Activated CD8-positive, alpha-beta memory T cell treated with anti-CD3 and anti-CD28 coated beads for 36 hours (primary cell): ENCODE results near the gene LENG8. TPM values are rescaled to one million over a fixed set of nuclear protein-coding genes. Genes with fewer than 3 reads are reported as not detected.

Source experiments
- CTCF ChIA-PET: fragments of 350-600 bp; sonication (Branson Sonifier 250); formaldehyde crosslinking; loops from one replicate; lab custom pipeline; 2021; ENCODE audit warnings: antibody characterized with exemption; lab: Charles Lee
- POLR2A ChIA-PET: fragments of 350-600 bp; sonication (Branson Sonifier 250); formaldehyde crosslinking; loops from one replicate; lab custom pipeline; 2021; ENCODE audit warnings: antibody characterized with exemption; lab: Charles Lee
- total RNA-seq, 2 experiments: library from RNA; stranded (reverse); gene quantifications; one replicate each; pipeline ENCODE4 v1.2.3, GENCODE V29; 2021

LENG8 gene
- total RNA-seq, 2 experiments from 2014 or later = 121 to 132 TPM

- ChIA-PET CTCF (no interaction called here), POLR2A (interaction anchor here (0.5 kb wide), 1 partner anchor 338 kb away, joined by 4 read pairs; no protein-coding TSS in a partner anchor)
Observed at GRCh38 chr19:54455786-54456422, 6.9 kb downstream of the LENG8 start.

GRCh38 chr19:54456423-54457373 is 7.7 kb downstream of the LENG8 start:
- ChIA-PET POLR2A (interaction anchor here (0.5 kb wide), 1 partner anchor 339 kb away, joined by 4 read pairs; no protein-coding TSS in a partner anchor), CTCF (no interaction called here)

GRCh38 chr19:54457773-54458647 is 9.0 kb downstream of the LENG8 start:
- ChIA-PET POLR2A (no interaction called here), CTCF (no interaction called here)

DNA sequence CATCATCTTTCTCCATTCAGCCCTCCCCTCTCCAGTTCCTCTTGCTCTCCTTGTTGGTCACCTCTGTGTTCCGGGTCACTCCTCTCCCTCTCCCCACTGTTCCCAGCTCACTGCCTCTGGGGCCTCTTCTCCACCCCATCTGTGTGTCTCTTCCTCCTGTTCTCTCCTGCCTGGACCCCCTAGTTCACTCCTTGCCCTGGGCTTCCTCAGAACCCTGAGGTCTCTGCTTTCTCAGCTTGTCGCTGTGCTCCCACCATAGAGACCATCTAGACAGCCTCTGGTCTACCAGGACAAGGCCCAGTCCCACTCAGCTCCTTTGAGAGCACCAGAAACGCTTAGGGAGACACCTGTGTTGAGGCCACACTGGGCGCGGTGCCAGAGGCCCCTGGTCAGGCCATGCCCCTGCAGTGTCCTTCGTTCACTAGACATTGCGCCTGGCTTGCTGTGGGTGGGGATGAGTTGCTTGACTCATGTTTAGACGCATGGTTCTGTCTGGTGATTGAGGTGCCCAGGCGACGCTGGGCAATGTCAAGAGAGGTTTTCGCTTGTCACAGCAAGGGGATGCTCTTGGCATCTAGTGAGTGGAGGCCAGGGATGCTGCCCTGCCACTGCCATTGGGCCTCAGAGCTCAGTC is 9.8 kb downstream of the LENG8 start:
- CTCF ChIA-PET = no interaction called here
- POLR2A ChIA-PET = interaction anchor here (4.2 kb wide), 1 partner anchor 10 kb away, joined by 17 read pairs; the partner anchor contains the start of gene LENG8

- POLR2A ChIA-PET = interaction anchor here (4.2 kb wide), 1 partner anchor 11 kb away, joined by 17 read pairs; the partner anchor contains the start of gene LENG8
- CTCF ChIA-PET = no interaction called here
Observed at GRCh38 chr19:54459282-54460229, 10.6 kb downstream of the LENG8 start.

DNA sequence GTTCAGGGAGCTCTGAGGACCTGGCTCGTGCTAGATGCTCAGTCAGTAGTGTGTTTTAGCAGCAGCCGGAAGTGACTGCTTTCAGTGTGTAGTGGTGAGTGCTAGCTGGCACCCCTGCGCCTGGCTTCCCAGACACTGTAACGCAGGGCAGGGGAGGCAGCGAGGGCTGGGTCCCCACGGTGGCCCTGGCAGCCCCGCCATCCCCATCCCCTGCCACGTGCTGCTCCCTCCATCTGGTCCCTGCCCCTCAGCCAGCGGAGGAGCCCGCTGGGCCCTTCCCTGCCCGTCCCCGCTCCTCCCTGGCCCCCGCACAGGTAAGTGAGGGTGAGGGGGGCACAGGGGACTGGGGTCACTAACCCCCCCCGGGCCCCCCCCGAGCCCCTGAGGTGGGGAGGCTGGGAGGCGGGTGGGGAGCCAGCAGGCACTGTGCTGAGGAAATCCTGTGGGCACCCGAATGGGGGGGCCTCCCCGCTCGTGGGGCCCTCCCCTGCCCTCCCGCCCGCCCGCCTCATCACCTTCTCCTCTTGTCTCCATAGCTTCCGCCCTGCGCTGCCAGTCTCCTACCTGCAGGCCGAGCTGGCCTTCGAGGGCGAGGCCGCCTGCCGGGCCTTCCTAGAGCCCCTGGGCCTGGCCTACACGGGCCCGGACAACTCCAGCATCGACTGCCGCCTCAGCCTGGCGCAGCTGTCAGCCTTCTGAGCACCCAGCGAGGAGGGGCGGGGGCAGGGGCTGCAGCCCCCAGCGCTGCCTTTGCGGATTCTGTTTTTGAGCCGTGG is 11.4 kb downstream of the LENG8 start:
- ChIA-PET CTCF (no interaction called here), POLR2A (interaction anchor here (4.2 kb wide), 1 partner anchor 11 kb away, joined by 17 read pairs; the partner anchor contains the start of gene LENG8)

DNA sequence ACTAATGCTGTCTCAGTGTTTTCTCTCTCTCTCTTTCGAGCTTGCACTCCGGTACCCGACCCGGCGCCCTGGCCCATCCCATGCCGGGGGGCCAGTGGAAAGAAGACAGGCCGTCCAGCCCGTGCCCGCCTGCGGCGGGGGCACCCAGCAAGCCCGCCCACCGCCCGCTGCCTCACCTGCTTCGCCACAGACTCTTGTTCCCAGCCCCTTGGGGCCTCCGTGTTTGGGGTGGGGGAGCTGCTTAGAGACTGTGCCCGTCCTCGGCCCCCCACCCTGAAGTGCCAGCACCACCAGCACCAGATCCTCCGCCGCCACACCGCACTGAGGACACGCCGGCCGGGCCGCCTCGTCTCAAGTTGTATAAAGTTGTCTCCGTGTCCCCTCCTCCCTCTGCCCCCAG is 12.2 kb downstream of the LENG8 start:
- ChIA-PET CTCF (no interaction called here), POLR2A (interaction anchor here (1.9 to 4.2 kb wide), 2 partner anchors 7 to 12 kb away, joined by 6 to 17 read pairs; partner anchors contain the start of gene LENG8)

DNA sequence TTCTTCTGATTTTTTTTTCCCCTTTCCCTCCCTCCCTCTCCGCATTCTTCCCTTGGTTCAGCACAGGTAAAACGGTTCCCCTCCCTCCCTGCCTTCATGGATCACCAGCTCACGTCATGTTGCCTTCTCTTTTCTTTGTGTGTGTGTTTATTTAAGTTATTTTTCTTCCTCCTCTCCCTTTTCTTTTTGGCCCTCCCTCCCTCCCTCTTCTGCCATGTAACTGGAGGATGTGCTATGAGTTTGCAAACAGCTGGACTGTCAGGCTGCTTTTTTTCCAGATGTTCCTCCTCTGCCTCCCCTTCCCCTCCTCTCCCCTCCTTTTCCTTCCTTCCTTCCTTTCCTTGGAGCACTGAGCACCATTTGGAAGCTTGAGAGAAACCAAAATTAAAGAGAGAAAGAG is 12.6 kb downstream of the LENG8 start:
- POLR2A ChIA-PET = interaction anchor here (1.9 to 4.2 kb wide), 2 partner anchors 8 to 13 kb away, joined by 6 to 17 read pairs; partner anchors contain the start of gene LENG8

GRCh38 chr19:54462047-54462654 is 13.2 kb downstream of the LENG8 start:
- POLR2A ChIA-PET = interaction anchor here (1.9 to 4.2 kb wide), 2 partner anchors 8 to 13 kb away, joined by 6 to 17 read pairs; partner anchors contain the start of gene LENG8
- CTCF ChIA-PET = no interaction called here

More for the DNA sequence above, 12.6 kb downstream of the LENG8 start:
- CTCF ChIA-PET = no interaction called here

DNA sequence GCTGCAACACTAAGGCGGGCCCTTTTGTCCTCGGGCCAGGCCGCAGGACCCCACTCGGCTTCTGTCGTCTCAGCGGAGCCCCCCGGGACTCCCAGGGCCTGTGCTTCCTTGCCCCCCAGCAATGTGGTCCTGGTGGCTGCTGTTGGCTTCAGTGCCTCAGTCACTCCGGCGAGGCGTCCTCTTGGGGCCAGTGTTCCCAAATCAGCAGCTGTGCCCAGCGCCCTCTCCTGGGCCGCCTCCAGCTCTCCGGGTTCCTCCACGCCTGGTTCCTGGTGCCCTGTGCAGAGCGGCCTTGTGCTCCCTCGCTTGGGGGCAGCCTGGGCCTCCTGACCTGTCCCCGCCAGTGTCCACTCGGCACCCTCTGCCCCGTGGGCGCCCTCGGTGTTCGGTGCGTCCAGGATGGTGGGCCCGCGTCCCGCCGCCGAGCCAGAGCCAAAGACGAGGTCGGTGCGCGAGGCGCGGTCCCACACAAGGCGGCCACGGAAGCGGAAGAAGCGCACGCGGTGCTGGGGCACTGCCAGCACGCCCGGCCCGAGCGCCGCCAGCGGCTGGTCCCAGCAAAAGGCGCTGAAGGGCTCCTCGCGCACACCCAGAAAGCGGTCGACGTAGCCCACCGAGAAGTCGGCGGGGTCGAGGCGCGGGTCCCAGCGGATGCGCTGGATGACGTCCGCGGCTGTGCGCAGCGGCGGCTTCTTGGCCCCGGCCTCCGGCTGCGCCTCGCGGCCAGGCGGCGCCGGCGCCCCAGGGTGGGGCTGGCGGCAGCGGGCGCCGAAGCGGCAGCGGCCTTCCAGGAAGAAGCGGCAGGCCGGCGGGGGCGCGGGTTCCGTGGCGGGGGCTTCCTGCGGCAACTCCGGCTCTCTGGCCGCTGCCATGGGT is 13.9 kb downstream of the LENG8 start:
- CTCF ChIA-PET = interaction anchor here (0.5 to 1.1 kb wide), 3 partner anchors 13 to 1191 kb away, joined by 3 read pairs; no protein-coding TSS in a partner anchor
- POLR2A ChIA-PET = interaction anchor here (1.9 to 4.2 kb wide), 2 partner anchors 9 to 14 kb away, joined by 6 to 17 read pairs; partner anchors contain the start of gene LENG8

GRCh38 chr19:54463531-54464043 is 14.6 kb downstream of the LENG8 start, which contains the start of gene LENG9:
LENG9 (minus strand) TSS chr19:54463778; CDS start chr19:54463526, 252 bp downstream.
- POLR2A ChIA-PET = interaction anchor here (0.6 to 0.7 kb wide), 2 partner anchors 9 to 15 kb away, joined by 3 to 6 read pairs; partner anchors contain the start of gene LENG8
- CTCF ChIA-PET = interaction anchor here (0.5 to 1.1 kb wide), 3 partner anchors 12 to 1191 kb away, joined by 3 read pairs; no protein-coding TSS in a partner anchor

GRCh38 chr19:54464044-54464629 is 15.1 kb downstream of the LENG8 start:
- ChIA-PET POLR2A (interaction anchor here (0.5 to 0.7 kb wide), 3 partner anchors 9 to 70 kb away, joined by 3 to 6 read pairs (median 3); partner anchors contain the start of gene LENG8), CTCF (interaction anchor here (0.8 to 1.1 kb wide), 2 partner anchors 11 to 1190 kb away, joined by 3 read pairs; no protein-coding TSS in a partner anchor)

GRCh38 chr19:54464630-54465425 is 15.8 kb downstream of the LENG8 start:
- POLR2A ChIA-PET = interaction anchor here (0.5 kb wide), 1 partner anchor 70 kb away, joined by 3 read pairs; no protein-coding TSS in a partner anchor

More at GRCh38 chr19:54464630-54465425, 15.8 kb downstream of the LENG8 start:
- CTCF ChIA-PET = interaction anchor here (1.2 kb wide), 1 partner anchor 13 kb away, joined by 4 read pairs; no protein-coding TSS in a partner anchor
